ENCODE data around the gene TMEM208. TPM values are rescaled to one million over a fixed set of nuclear protein-coding genes. Genes with fewer than 3 reads are reported as not detected.

The TMEM208 gene
- total RNA-seq, 1 donor from 2014 or later = 44.9 TPM

DNA sequence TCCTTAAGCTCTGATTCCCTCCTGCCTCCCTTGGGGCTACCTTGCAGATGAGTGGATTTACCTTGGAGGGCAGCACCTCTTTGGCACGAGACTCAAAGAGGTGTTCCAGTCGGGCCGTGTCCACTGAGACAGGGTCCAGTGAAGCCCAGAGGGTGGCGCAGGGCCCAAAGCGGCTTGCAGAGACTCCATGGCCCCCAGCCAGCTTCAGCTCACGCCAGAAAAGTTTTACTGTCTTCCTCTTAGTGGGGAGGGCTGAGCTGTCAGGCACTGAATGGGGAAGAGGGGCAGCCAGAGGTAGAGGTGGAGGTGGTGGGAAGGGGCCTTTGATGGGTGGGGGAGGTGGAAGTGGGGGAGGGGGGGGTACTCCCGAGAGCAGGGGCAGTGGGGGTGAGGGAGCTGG is 6.7 kb downstream of the TMEM208 start:
- DNase-seq (ENCODE audit: low spot score) (no peak), ATAC-seq (no peak)

- no peak for DNase-seq (ENCODE audit: low spot score)
- ATAC-seq = no peak
Observed at GRCh38 chr16:67234180-67234597, 7.3 kb downstream of the TMEM208 start.

DNA sequence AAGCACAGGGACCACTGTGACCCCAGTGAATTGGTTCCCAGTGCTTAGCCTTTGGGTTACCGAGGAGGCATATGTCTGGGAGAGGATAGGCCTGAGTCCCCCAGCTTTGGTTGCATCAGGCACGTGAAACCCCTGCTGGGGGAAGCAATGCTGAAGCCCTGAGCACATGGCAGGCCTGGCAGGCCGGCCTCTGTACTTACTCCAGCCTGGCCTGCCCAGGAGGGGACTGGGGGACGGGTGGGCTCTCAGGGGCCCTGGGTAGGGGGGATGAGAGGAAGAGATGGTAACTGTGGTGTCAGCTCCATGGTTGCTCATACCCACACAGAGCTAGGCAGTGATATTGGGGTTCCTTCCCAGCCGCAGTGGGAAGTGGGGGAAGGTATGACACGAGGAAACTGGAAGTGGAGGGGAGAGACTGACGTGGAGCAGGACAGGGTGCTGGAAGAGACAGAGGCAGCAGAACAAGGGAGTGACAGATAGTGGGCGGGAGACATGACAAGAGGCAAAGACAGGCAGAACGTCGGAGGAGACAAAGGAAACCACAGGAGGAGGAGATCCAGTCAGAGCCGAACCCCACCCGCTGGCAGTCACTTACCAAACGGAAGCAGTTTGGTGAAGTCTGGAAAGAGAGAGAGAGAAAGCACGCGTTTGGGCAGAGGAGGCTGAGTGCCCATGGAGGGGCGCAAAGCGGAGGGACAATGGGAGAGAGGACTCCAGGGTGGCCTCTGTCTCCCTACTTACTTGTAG is 9.1 kb downstream of the TMEM208 start:
- ATAC-seq (no peak), DNase-seq (ENCODE audit: low spot score) (no peak)

DNA sequence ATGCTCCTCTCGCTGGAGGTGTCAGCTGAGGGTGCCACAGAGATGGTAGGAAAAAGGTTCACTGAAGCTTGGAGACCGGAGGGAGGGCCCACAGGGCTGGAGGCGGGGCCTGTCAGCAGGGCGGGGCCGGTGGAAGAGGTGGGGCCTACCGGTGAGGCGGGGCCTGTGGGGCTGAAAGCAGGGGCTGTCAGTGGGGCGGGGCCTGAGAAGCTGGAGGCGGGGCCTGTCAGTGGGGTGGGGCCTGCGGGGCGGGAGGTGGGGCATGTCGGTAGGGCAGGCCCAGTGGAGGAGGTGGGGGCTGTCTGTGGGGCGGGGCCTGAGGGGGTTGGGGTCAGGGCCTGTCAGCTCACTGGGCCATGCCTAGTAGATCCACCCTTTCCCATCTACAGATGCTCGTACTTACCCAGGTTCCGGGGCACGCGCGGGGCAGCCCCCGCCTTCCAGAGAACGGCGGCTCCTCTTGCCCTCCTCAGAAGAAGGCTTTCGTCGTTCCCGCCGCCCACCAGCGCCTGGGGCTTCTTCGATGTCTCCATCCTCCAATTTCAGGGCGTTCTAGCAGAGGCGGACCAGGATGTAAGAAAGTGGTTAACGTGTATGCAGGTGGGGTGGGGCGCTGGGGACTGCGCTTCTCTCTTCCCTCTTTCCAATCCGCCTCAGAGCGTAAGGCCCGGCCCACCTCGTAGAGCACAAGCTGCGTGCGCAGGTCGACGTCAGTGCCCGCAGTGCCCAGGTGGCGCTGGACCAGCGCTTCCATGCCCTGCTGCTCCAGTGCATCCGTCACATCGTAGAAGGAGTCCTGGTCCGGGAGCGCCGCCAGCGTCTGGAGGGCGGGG is 9.8 kb downstream of the TMEM208 start:
- no peak for DNase-seq (ENCODE audit: low spot score)
- ATAC-seq = peak; percentile 16

DNA sequence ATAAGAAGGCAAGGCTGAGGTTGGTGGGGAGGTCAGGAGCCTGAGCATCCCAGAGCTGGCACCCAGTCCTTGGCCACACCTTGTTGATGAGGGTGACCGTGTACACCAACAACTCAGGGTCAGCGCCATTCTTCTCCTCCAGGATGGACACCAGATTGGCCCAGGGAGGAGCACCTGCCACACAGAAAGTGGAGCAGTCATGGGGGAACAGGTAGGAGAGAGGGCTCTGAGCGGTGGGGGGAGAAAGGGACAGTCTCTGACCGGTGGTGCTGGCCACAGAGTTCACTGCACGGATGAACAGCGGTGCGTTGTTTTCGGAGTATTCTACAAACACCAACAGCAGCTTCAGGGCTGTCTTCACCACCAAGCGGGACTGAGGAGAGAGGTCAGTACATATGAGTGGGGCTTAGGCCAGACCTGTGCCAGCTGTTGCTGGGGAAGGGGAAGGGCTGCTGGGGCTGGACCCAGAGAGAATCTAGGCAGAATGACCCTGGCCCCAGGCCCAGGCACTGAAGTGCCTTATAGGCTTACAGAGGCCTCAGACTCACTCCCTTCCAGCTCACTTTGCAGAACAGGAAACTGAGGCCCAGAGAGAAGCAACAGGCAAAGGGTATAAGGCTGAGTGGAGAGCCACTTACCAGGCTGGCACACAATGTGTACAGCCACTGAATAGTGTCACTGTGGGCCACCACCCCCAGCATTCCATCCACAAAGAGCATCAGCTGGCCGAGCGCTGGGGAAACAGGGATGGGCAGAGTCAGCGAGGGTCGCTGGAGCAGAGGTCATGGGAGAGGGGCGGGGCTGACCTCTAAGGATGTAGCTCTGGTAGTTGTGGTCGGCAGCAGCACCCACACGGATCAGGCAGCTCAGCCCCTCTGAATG is 10.7 kb downstream of the TMEM208 start:
- no peak for DNase-seq (ENCODE audit: low spot score)
- ATAC-seq = no peak

DNA sequence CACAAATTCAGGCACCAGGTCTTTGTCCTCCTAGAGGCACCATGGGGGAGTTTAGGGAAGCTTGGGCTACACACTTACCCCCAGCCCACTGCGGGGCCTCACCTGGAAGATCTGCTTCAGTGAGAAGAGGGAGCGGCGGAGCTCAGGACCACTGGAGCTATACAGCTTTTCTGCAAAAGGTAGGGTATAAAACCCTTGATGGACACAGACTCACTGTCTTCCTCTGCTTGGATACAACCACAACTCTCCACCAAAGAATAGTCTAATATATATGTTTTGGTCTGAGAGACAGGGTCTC is 11.3 kb downstream of the TMEM208 start:
- ATAC-seq (no peak), DNase-seq (ENCODE audit: low spot score) (no peak)

GRCh38 chr16:67238806-67239470 is 12.0 kb downstream of the TMEM208 start:
- DNase-seq (ENCODE audit: low spot score) (no peak), ATAC-seq (no peak)

- no peak for DNase-seq (ENCODE audit: low spot score)
- ATAC-seq = no peak
Observed at GRCh38 chr16:67240506-67240905, 13.6 kb downstream of the TMEM208 start.

GRCh38 chr16:67241008-67241900 is 14.3 kb downstream of the TMEM208 start:
- DNase-seq (ENCODE audit: low spot score) = no peak
- peak; percentile 49 for ATAC-seq

DNA sequence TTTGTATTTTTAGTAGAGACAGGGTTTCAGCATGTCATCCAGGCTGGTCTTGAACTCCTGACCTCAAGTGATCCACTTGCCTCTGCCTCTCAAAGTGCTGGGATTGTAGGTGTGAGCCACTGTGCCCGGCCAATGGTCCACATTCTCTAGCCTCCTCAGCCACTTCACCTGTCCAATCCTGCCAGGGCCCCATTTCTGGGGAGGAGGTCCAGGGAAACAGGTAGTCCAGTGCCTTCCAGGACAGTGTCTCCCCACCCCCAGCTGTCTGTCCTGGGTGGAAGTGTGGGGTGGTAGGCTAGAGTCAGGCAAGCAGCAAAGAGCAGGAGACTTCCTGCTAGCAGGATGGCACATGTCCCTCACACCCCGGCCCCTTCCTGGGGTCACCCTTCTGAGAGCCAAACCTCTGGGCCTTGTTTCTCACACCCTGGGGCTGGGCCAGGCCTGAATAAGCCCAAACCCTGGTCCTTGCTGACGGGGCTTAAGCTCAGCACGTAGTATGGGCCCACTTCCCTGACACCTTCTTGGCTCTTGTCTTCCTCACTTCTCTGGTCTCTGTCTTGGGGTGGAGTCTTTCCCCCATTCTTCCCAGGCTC is 15.3 kb downstream of the TMEM208 start:
- ATAC-seq = no peak
- DNase-seq (ENCODE audit: low spot score) = no peak

DNA sequence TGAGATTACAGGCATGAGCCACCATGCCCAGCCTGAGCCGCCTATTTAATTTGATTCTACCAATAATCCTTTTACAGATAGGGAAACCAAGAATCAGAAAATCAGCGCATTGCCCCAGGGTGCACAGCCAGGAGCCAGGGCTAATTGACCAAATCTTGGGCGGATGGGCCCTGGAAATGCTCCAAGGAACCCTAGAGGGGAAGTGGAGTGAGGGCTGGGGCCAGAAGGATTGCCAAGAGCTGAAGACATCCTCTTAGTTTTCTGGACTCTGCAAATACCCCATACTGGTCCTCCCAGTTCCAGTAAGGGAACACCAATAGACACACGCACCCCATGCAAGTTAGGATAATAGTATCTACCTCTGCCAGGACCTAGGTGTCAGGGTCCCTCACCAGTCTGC is 16.6 kb downstream of the TMEM208 start:
- DNase-seq (ENCODE audit: low spot score) = no peak

GRCh38 chr16:67244387-67245185 is 17.7 kb downstream of the TMEM208 start:
- peak; percentile 51 for DNase-seq (ENCODE audit: low spot score)
- peak; percentile 3 for ATAC-seq

More for the DNA sequence above, 16.6 kb downstream of the TMEM208 start:
- ATAC-seq = no peak

DNA sequence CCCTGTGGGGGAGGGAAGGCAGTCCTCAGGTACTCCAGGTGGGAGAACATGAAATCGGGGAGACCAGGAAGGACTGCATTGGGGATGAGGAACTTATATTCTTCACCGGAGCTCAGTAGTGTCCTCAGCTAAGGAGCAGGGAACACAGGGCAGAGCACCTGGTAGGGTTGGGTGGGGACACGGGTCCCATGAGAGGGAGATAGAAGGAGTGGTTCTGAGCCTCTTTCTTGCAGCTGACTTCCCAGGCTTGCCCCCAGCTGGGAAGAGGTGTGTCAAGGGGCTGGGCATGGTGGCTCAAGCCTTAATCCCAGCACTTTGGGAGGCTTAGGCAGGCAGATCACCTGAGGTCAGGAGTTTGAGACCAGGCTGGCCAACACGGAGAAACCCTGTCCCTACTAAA is 18.3 kb downstream of the TMEM208 start:
- ATAC-seq (no peak), DNase-seq (ENCODE audit: low spot score) (no peak)

DNA sequence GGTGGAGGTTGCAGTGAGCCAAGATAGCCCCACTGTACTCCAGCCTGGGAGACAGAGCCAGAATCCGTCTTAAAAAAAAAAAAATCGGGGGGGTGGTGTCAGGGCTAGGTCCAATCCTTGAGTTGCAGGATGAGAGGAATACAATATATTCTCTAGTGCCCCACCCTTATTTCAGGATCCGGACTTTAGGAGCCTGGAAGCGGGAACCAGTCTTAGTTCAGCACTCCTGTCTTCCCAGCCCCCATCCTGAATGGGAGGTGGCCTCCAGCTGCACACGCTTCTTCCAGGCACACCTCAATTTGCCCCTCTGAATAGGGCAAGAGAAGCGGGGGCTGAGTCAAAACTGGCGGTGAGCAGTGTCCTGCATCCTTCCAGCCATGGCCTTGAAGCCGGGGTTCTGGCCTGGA is 18.7 kb downstream of the TMEM208 start:
- no peak for ATAC-seq
- no peak for DNase-seq (ENCODE audit: low spot score)

DNA sequence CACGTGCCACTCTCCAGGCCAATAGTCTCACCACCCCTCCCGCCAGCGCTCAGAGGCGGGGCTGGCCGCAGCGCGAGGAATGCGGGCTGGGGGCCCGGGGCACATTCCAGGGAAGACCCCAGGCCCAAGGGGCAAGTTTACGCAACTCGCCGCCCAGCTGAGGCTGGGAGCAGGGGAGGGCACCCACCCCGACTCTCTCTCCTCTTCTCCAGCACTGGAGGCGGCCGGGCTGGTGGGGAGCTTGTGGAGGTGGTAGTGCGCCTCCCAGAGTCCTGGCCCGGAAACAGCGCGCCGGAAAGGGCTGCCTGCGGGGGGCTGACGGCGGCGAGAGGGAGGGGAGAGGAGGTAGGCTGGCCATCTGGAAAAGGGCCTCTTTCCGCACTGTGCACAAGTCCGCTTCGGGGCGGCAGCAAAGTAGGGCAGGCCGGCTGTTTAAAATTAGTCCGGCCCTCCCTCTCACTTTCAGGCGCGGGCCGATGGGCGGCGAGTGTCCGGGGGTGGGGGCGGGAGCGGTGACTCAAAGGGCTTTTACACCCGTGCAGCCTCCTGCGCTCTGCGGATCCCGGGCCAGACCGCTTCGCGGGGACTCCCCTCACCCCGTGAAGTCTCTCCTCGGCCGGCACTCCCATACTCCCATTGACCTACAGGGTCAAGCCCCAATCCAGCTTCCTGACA is 19.3 kb downstream of the TMEM208 start:
- DNase-seq (ENCODE audit: low spot score) (peak; percentile 55), ATAC-seq (peak; percentile 40)

GRCh38 chr16:67246756-67247191 is 19.8 kb downstream of the TMEM208 start:
- peak; percentile 39 for ATAC-seq
- no peak for DNase-seq (ENCODE audit: low spot score)

DNA sequence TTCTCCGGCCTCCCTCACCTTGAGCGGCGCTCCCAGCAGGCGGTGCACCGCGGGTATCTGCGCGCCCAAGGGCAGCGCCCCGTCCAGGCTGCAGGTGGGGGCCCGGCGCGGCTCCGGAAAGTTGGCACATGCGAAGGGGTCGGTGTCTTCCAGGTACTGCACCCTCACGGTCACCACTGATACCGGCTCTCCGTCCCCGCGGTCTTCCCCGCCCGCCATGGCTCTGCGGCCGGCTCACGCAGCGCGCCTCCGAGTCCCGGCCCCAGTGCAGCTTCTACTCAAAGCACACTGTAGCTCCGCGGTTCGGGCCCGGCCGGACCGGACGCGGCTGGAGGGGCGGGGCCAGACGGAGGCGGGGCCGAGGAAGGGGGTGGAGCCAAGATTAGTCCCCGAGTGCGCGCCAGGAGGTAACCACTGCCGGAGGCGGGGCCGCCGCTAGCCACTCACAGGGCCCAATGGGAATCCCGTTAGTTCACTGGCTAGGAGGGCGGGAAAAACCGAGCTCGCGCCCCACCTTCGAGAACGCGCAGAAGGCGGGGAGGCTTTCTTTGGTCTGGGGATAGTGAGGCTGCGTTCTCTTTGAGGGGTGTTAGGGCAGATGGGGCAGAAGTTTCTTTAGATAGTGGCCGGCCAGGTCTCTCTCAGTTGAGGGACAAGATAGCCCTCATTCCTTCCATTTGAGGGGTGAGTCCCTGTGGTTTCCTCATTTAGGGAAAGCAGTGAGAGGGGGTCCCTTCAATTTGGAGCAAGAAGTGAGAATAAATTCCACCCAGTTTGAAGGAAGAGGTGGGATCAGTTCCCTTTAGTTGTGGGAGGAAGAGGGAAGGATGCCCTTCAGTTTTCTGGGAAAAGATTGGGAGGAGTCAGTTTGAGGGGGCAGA is 20.5 kb downstream of the TMEM208 start, which contains the start of gene FHOD1:
FHOD1 (minus strand) TSS at position 290 of the 881 bp plus-strand sequence; CDS start at position 219, 71 bp downstream.
- peak; percentile 91 for DNase-seq (ENCODE audit: low spot score)
- ATAC-seq = peak; percentile 87
